ENCODE measurements around the gene STRBP. TPM values are rescaled to one million over a fixed set of nuclear protein-coding genes. Genes with fewer than 3 reads are reported as not detected.

Gene STRBP
- total and polyA plus RNA-seq, 2 experiments from 2014 or later, result 1.4 to 2.5 TPM

GRCh38 chr9:123115146-123115913, 153.1 kb downstream of the STRBP start:
- WGBS, 2 experiments (ENCODE audit: low coverage in 1 of 2, low lambda C conversion rate in 2 of 2, missing lambda C conversion rate in 2 of 2), result 79% methylated on average over 16 of the region's 16 CpGs
- Histone ChIP-seq H3K9ac (no peak overlapping the region), H3K4me1 (ENCODE audit: insufficient read depth) (no peaks in the 10 kb centered on the region), H3K9me3 (ENCODE audit: low read depth) (no peaks in the 10 kb centered on the region), H4K20me1 (ENCODE audit: insufficient read depth) (no peaks in the 10 kb centered on the region), H3K36me3 (ENCODE audit: low read depth) (no peaks in the 10 kb centered on the region), H2AFZ (no peak overlapping the region), H3K4me2 (ENCODE audit: unreplicated experiment) (no peak overlapping the region), H3K27ac (no peak overlapping the region), H3K4me3 (no peak overlapping the region), H3K79me2 (ENCODE audit: insufficient read depth) (no peaks in the 10 kb centered on the region), H3K27me3 (replicated peaks; ENCODE audit: insufficient read depth) (no peaks in the 10 kb centered on the region), H3F3A (ENCODE audit: insufficient read depth) (no peaks in the 10 kb centered on the region), H3K9me2 (ENCODE audit: insufficient read depth) (no peaks in the 10 kb centered on the region)
- TF ChIP-seq EZH2 (IDR thresholded peaks at IDR 0.05; ENCODE audit: insufficient read depth, poor library complexity, severe bottlenecking), result no peak
- TF ChIP-seq EZH2phosphoT487 (IDR thresholded peaks at IDR 0.05; ENCODE audit: insufficient read depth, low read depth), result no peak
- DNase-seq, result no peak
- in situ Hi-C loops (cut with MboI), result no loop called here

GRCh38 chr9:123113185-123113584, 155.2 kb downstream of the STRBP start:
- Histone ChIP-seq H4K20me1 (ENCODE audit: insufficient read depth) (no peaks in the 10 kb centered on the region), H3K9me3 (ENCODE audit: low read depth) (no peaks in the 10 kb centered on the region), H3K27ac (no peak overlapping the region), H3K27me3 (replicated peaks; ENCODE audit: insufficient read depth) (no peaks in the 10 kb centered on the region), H3K4me2 (ENCODE audit: unreplicated experiment) (no peak overlapping the region), H3F3A (ENCODE audit: insufficient read depth) (no peaks in the 10 kb centered on the region), H3K4me1 (ENCODE audit: insufficient read depth) (no peaks in the 10 kb centered on the region), H3K9me2 (ENCODE audit: insufficient read depth) (no peaks in the 10 kb centered on the region), H3K4me3 (no peak overlapping the region), H3K36me3 (ENCODE audit: low read depth) (no peaks in the 10 kb centered on the region), H2AFZ (no peak overlapping the region), H3K9ac (no peak overlapping the region), H3K79me2 (ENCODE audit: insufficient read depth) (no peaks in the 10 kb centered on the region)
- in situ Hi-C loops (cut with MboI), result no loop called here
- WGBS, 2 experiments (ENCODE audit: low coverage in 1 of 2, low lambda C conversion rate in 2 of 2, missing lambda C conversion rate in 2 of 2), result 77 to 82% methylated on average over 7 of the region's 7 CpGs
- TF ChIP-seq EZH2 (IDR thresholded peaks at IDR 0.05; ENCODE audit: insufficient read depth, poor library complexity, severe bottlenecking) (no peak), EZH2phosphoT487 (IDR thresholded peaks at IDR 0.05; ENCODE audit: insufficient read depth, low read depth) (no peak)
- DNase-seq, result no peak

- in situ Hi-C loops (cut with MboI), result no loop called here
- H4K20me1 ChIP-seq (ENCODE audit: insufficient read depth), result no peaks in the 10 kb centered on the region
- no peaks in the 10 kb centered on the region for H3F3A ChIP-seq (ENCODE audit: insufficient read depth)
- H3K36me3 ChIP-seq (ENCODE audit: low read depth), result no peaks in the 10 kb centered on the region
- no peaks in the 10 kb centered on the region for H3K79me2 ChIP-seq (ENCODE audit: insufficient read depth)
- 72 to 75% methylated on average over 39 to 43 of the region's 43 CpGs for WGBS, 2 experiments (ENCODE audit: low coverage in 1 of 2, low lambda C conversion rate in 2 of 2, missing lambda C conversion rate in 2 of 2)
- no peak overlapping the region for H3K27ac ChIP-seq
- H3K4me2 ChIP-seq (ENCODE audit: unreplicated experiment), result no peak overlapping the region
- H2AFZ ChIP-seq, result no peak overlapping the region
- H3K4me1 ChIP-seq (ENCODE audit: insufficient read depth), result no peaks in the 10 kb centered on the region
- no peak overlapping the region for H3K4me3 ChIP-seq
- no peaks in the 10 kb centered on the region for H3K9me3 ChIP-seq (ENCODE audit: low read depth)
- no peaks in the 10 kb centered on the region for H3K9me2 ChIP-seq (ENCODE audit: insufficient read depth)
- DNase-seq, result no peak
- no peaks in the 10 kb centered on the region for H3K27me3 ChIP-seq (replicated peaks; ENCODE audit: insufficient read depth)
- no peak overlapping the region for H3K9ac ChIP-seq
- TF ChIP-seq EZH2phosphoT487 (IDR thresholded peaks at IDR 0.05; ENCODE audit: insufficient read depth, low read depth), result no peak
- TF ChIP-seq EZH2 (IDR thresholded peaks at IDR 0.05; ENCODE audit: insufficient read depth, poor library complexity, severe bottlenecking), result no peak
These were observed 156.1 kb downstream of the STRBP start for GRCh38 chr9:123112015-123112975.

- 86 to 89% methylated on average over 8 of the region's 8 CpGs for WGBS, 2 experiments (ENCODE audit: low coverage in 1 of 2, low lambda C conversion rate in 2 of 2, missing lambda C conversion rate in 2 of 2)
- Histone ChIP-seq H3K79me2 (ENCODE audit: insufficient read depth) (no peaks in the 10 kb centered on the region), H2AFZ (no peak overlapping the region), H4K20me1 (ENCODE audit: insufficient read depth) (no peaks in the 10 kb centered on the region), H3K4me1 (ENCODE audit: insufficient read depth) (no peaks in the 10 kb centered on the region), H3K36me3 (ENCODE audit: low read depth) (no peaks in the 10 kb centered on the region; the same call in 1 of the 2 replicates), H3K9me3 (ENCODE audit: low read depth) (no peaks in the 10 kb centered on the region), H3K4me2 (ENCODE audit: unreplicated experiment) (no peak overlapping the region), H3K27me3 (replicated peaks; ENCODE audit: insufficient read depth) (no peaks in the 10 kb centered on the region), H3K9ac (no peak overlapping the region), H3K9me2 (ENCODE audit: insufficient read depth) (no peaks in the 10 kb centered on the region), H3K27ac (no peak overlapping the region), H3F3A (ENCODE audit: insufficient read depth) (no peaks in the 10 kb centered on the region), H3K4me3 (no peak overlapping the region)
- no peak for TF ChIP-seq EZH2phosphoT487 (IDR thresholded peaks at IDR 0.05; ENCODE audit: insufficient read depth, low read depth)
- no peak for TF ChIP-seq EZH2 (IDR thresholded peaks at IDR 0.05; ENCODE audit: insufficient read depth, poor library complexity, severe bottlenecking)
- DNase-seq, result no peak
- in situ Hi-C loops (cut with MboI), result no loop called here
These were observed 156.9 kb downstream of the STRBP start for GRCh38 chr9:123111427-123112014.
